Natural killer cell (primary cell): ENCODE results near the gene DYSF. TPM values are rescaled to one million over a fixed set of nuclear protein-coding genes. Genes with fewer than 3 reads are reported as not detected.

ENCODE experiments used
- ATAC-seq, 3 donors: fragments of 150-1000 bp in 2 of 3; fragments of 200-7000 bp in 1 of 3; cut with Tn5 transposase; 1 replicate in 1 of 3; 2 replicates in 2 of 3; pipeline ENCODE4 v1.10.0; 2021; ENCODE audit warnings: mild to moderate bottlenecking in 2 of 3, moderate library complexity in 2 of 3
- DNase-seq, 2 donors: peaks; one replicate each; pipeline versions ENCODE4 v3.0.0 to v3.0.0-alpha.2; 2013 to 2021; ENCODE audit warnings: mixed read lengths in 1 of 2
- H3K27ac ChIP-seq: one replicate; pipeline ENCODE4 v1.5.1; 2013; ENCODE audit warnings: mild to moderate bottlenecking, low read length
- H3K27me3 ChIP-seq: one replicate; pipeline ENCODE4 v1.6.1; 2013; ENCODE audit warnings: low read length; ENCODE audit not compliant: control insufficient read depth, insufficient read depth
- H3K36me3 ChIP-seq: one replicate; pipeline ENCODE4 v1.6.1; 2013; ENCODE audit warnings: low read length; ENCODE audit not compliant: control insufficient read depth, insufficient read depth
- H3K4me1 ChIP-seq: one replicate; pipeline ENCODE4 v1.6.1; 2013; ENCODE audit warnings: low read length; ENCODE audit not compliant: control insufficient read depth, insufficient read depth
- H3K4me3 ChIP-seq: one replicate; pipeline ENCODE4 v1.5.1; 2013; ENCODE audit warnings: low read length
- H3K9me3 ChIP-seq: one replicate; pipeline ENCODE4 v1.6.1; 2013; ENCODE audit warnings: low read length; ENCODE audit not compliant: control insufficient read depth, insufficient read depth
- H3K27ac Mint-ChIP-seq, 2 donors: one replicate each; pipeline ENCODE4 v1.8.0; 2022; ENCODE audit warnings: mild to moderate bottlenecking in 2 of 2, mixed read lengths in 2 of 2, moderate library complexity in 1 of 2
- H3K27me3 Mint-ChIP-seq, 2 donors: one replicate each; pipeline ENCODE4 v1.8.0; 2022; ENCODE audit warnings: low read depth in 2 of 2, mixed read lengths in 2 of 2
- H3K36me3 Mint-ChIP-seq: one replicate; pipeline ENCODE4 v1.8.0; 2022; ENCODE audit warnings: mixed read lengths
- H3K4me1 Mint-ChIP-seq, 2 donors: one replicate each; pipeline ENCODE4 v1.8.0; 2022; ENCODE audit warnings: mixed read lengths in 2 of 2
- H3K4me3 Mint-ChIP-seq: one replicate; pipeline ENCODE4 v1.8.0; 2022; ENCODE audit warnings: mild to moderate bottlenecking, moderate library complexity, mixed read lengths
- H3K9me3 Mint-ChIP-seq, 2 donors: one replicate each; pipeline ENCODE4 v1.8.0; 2022; ENCODE audit warnings: mixed read lengths in 2 of 2
- CTCF ChIP-seq: fragments of 200-600 bp; IDR thresholded peaks from one replicate; pipeline ENCODE4 v1.8.0; 2022; ENCODE audit warnings: antibody characterized with exemption
- WGBS: methylation state at CpG from one replicate; pipeline ENCODE4 v1.1.7; 2013; ENCODE audit warnings: missing lambda C conversion rate; ENCODE audit not compliant: insufficient coverage; 5-methylcytosine and 5-hydroxymethylcytosine counted together
- intact Hi-C: fragments of 100-400 bp; cut with micrococcal nuclease; formaldehyde crosslinking; loops from one replicate; pipeline ENCODE4 v1.14.2; 2022
- total RNA-seq, 4 donors: library from RNA; stranded (reverse); fragments of 120-200 nt in 1 of 4; gene quantifications; one replicate each; pipeline versions ENCODE4 v1.2.3 to v1.2.4, GENCODE V29; 2013 to 2022

Gene DYSF
- total RNA-seq, 3 donors from 2014 or later (not counting 1 experiment from before 2014, with no cell fraction given) = 11.4 to 19.5 (median 12.4) TPM

DNA sequence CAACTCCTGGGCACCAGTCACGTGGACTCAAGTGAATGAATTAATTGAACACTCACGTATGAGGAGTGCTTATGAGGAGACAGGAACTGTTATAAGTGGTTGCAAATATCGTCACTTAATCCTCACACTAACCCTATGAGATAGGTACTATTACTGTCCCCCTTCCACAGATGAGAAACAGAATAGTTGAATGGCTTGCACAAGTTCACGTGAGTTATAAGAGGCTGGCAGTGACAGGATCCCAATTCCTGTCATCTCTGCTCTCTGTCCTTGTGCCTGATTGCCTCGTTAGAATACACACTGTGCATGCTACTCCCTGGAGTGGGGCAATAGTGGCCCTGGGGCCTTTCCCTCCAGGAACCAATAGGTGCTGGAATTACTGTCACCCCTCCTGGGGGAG, 253.5 kb downstream of the DYSF start:
- Mint-ChIP-seq H3K9me3 (no peaks in the 10 kb centered on the region), H3K27ac (no peak overlapping the region), H3K36me3 (no peaks in the 10 kb centered on the region), H3K4me3 (no peak overlapping the region), H3K27me3 (peaks cover 0 to 7% of the 10 kb centered on the region in 2 donors), H3K4me1 (no peaks in the 10 kb centered on the region)
- TF ChIP-seq CTCF = no peak
- Histone ChIP-seq H3K4me1 (no peaks in the 10 kb centered on the region), H3K27me3 (no peaks in the 10 kb centered on the region), H3K36me3 (no peaks in the 10 kb centered on the region), H3K9me3 (no peaks in the 10 kb centered on the region), H3K27ac (no peak overlapping the region), H3K4me3 (no peak overlapping the region)
- intact Hi-C loops = no loop called here
- ATAC-seq (no peak), DNase-seq (no peak)
- 85% methylated on average over 4 of the region's 5 CpGs for WGBS

DNA sequence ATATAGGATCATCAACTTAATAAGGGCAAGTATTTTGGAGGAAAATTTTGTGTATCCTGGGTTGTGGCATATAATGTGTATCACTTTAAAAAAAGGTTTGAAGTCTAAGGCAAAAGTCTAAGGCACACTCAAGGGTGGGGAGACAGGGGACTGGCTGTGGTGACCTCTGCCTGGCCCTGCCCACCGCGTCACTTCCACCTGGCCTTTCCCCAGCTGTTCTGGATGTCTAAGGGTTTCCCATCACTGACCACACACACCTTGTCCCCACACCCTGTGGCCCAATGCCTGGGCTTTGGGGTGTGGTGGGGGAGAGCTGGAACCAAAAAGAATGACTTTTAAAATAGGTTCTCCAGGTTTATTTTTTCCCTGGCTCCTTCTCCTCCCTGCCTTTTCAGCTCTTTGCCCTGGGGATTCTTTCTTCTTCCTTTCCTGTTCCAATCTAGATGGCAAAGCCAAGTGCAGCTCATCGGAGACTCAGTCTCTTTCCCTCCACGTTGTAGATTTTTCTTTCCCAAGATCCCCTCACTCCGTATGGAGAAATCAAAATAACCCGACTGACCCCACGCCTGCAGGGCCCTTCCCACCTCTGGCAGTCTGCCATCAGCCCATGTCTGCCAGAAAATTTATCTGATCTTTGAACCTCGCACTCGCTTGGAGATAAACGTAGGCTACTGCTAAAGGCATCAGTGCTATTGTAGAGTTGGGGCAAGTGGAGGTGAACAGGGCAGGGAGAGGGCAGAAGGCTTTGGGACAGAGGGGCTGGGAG, 257.2 kb downstream of the DYSF start:
- ATAC-seq = no peak
- H3K4me3 Mint-ChIP-seq = no peak overlapping the region
- intact Hi-C loops = no loop called here
- Histone ChIP-seq H3K9me3 (no peaks in the 10 kb centered on the region), H3K4me3 (no peak overlapping the region), H3K27me3 (no peaks in the 10 kb centered on the region), H3K36me3 (no peaks in the 10 kb centered on the region), H3K27ac (no peak overlapping the region), H3K4me1 (no peaks in the 10 kb centered on the region)
- H3K27me3 Mint-ChIP-seq = peaks cover 0 to 8% of the 10 kb centered on the region in 2 donors
- 86% methylated on average over 8 of the region's 10 CpGs for WGBS
- H3K9me3 Mint-ChIP-seq = no peaks in the 10 kb centered on the region
- no peaks in the 10 kb centered on the region for H3K36me3 Mint-ChIP-seq
- no peaks in the 10 kb centered on the region for H3K4me1 Mint-ChIP-seq
- H3K27ac Mint-ChIP-seq = no peak overlapping the region
- no peak for TF ChIP-seq CTCF
- no peak for DNase-seq

DNA sequence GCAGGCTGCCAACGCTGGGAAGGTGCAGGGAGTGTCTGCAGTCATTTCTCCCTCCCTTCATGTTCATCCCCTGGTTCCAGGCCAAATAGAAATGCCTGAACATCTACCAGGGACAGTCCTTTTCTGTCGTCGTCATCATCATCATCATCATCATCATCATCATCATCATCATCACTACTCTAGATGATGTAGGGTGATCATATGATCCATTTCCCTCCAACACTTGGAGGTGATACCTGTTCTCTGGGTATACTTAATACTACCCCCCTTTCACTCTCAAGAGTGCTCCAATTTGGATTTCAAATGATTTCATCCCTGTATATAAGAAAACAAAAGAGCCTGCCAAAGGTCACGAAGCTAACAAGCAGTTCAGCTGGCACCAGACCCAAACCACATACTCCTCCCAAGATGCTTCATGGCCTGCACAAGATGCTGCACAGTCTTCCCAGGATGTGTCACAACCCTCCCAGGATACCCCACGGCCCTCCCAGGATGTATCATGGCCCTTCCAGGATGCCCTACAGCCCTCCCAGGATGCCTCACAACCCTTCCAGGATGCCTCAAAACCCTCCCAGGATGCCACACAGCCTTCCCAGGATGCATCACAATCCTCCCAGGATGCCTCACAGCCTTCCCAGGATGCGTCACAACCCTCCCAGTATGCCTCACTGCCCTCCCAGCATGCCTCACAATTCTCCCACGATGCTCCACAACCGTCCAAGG, 257.9 kb downstream of the DYSF start:
- Histone ChIP-seq H3K4me3 (no peak overlapping the region), H3K36me3 (no peaks in the 10 kb centered on the region), H3K9me3 (no peaks in the 10 kb centered on the region), H3K27me3 (no peaks in the 10 kb centered on the region), H3K4me1 (no peaks in the 10 kb centered on the region), H3K27ac (no peak overlapping the region)
- H3K36me3 Mint-ChIP-seq = no peaks in the 10 kb centered on the region
- H3K4me1 Mint-ChIP-seq = no peaks in the 10 kb centered on the region
- H3K27me3 Mint-ChIP-seq = peaks cover 0 to 8% of the 10 kb centered on the region in 2 donors
- H3K9me3 Mint-ChIP-seq = no peaks in the 10 kb centered on the region
- no peak overlapping the region for H3K27ac Mint-ChIP-seq
- intact Hi-C loops = no loop called here
- no peak overlapping the region for H3K4me3 Mint-ChIP-seq
- TF ChIP-seq CTCF = no peak
- 73% methylated on average over 6 of the region's 8 CpGs for WGBS
- ATAC-seq = no peak
- no peak for DNase-seq
